ENCODE data around the gene ANKRD13A. TPM values are rescaled to one million over a fixed set of nuclear protein-coding genes. Genes with fewer than 3 reads are reported as not detected.
A peak's percentile ranks its signal among the peaks of the same experiment; 100 is the strongest.
"Not testable (repeated sequence)": the region's sequence is repeated elsewhere in the genome, so short reads cannot be mapped to it uniquely, and the experiment has no call there.

The ANKRD13A gene
- total RNA-seq, 1 experiment from 2014 or later, result 291 TPM

- DNase-seq (ENCODE audit: low read depth), result no peak
These were observed 78.6 kb downstream of the ANKRD13A start for GRCh38 chr12:110077800-110078199.

- no peak for DNase-seq (ENCODE audit: low read depth)
These were observed 80.5 kb downstream of the ANKRD13A start for GRCh38 chr12:110079477-110080400.

- no peak for DNase-seq (ENCODE audit: low read depth)
These were observed 81.2 kb downstream of the ANKRD13A start for GRCh38 chr12:110080410-110080809.

- DNase-seq (ENCODE audit: low read depth), result peak; percentile 39
These were observed 85.2 kb downstream of the ANKRD13A start for GRCh38 chr12:110084314-110085015.

- not testable (repeated sequence) for DNase-seq (ENCODE audit: low read depth)
These were observed 89.0 kb downstream of the ANKRD13A start for GRCh38 chr12:110088216-110088615.

- no peak for DNase-seq (ENCODE audit: low read depth)
These were observed 89.7 kb downstream of the ANKRD13A start for GRCh38 chr12:110088936-110089335.

Other genes with a start within 250 kb of the ANKRD13A start
- gene TRPV4, start 166.0 kb upstream of the ANKRD13A start, total RNA-seq (2014; rRNA removed; shearing (Covaris generic)), result 0.44 and 0.81 TPM in 2 replicates
- 44.3 and 53.9 TPM in 2 replicates for gene GLTP, start 118.9 kb upstream of the ANKRD13A start, total RNA-seq (2014; rRNA removed; shearing (Covaris generic))
- gene TCHP, start 99.2 kb upstream of the ANKRD13A start, total RNA-seq (2014; rRNA removed; shearing (Covaris generic)), result 12.7 and 13.8 TPM in 2 replicates
- 25.5 and 33.7 TPM in 2 replicates for gene GIT2, start 3.1 kb upstream of the ANKRD13A start, total RNA-seq (2014; rRNA removed; shearing (Covaris generic))
- gene C12orf76, start 49.1 kb downstream of the ANKRD13A start, total RNA-seq (2014; rRNA removed; shearing (Covaris generic)), result 5.4 and 12.5 TPM in 2 replicates
- 15.9 and 17.2 TPM in 2 replicates for gene IFT81, start 124.9 kb downstream of the ANKRD13A start, total RNA-seq (2014; rRNA removed; shearing (Covaris generic))